ENCODE data around the gene BUB1B.
"Not testable (repeated sequence)": the region's sequence is repeated elsewhere in the genome, so short reads cannot be mapped to it uniquely, and the experiment has no call there.

The BUB1B gene

GRCh38 chr15:40160021-40160420 lies 848 bp upstream of the BUB1B start:
- DNase-seq (ENCODE audit: low spot score): no peak
- no peak for TF ChIP-seq CTCF (IDR thresholded peaks at IDR 0.05; ENCODE audit: extremely low read depth, missing control alignments)

GRCh38 chr15:40161693-40162391 lies 973 bp downstream of the BUB1B start:
- no peak for TF ChIP-seq CTCF (IDR thresholded peaks at IDR 0.05; ENCODE audit: extremely low read depth, missing control alignments)
- DNase-seq (ENCODE audit: low spot score): no peak

- TF ChIP-seq CTCF (IDR thresholded peaks at IDR 0.05; ENCODE audit: extremely low read depth, missing control alignments): no peak
- DNase-seq (ENCODE audit: low spot score): no peak
Observed at GRCh38 chr15:40162552-40162951, 1.7 kb downstream of the BUB1B start.

GRCh38 chr15:40163657-40164416 lies 3.0 kb downstream of the BUB1B start:
- TF ChIP-seq CTCF (IDR thresholded peaks at IDR 0.05; ENCODE audit: extremely low read depth, missing control alignments): no peak
- DNase-seq (ENCODE audit: low spot score): no peak

GRCh38 chr15:40167374-40167773 lies 6.5 kb downstream of the BUB1B start:
- DNase-seq (ENCODE audit: low spot score): not testable (repeated sequence)

- no peak for DNase-seq (ENCODE audit: low spot score)
- TF ChIP-seq CTCF (IDR thresholded peaks at IDR 0.05; ENCODE audit: extremely low read depth, missing control alignments): no peak
Observed at GRCh38 chr15:40175160-40175559, 14.3 kb downstream of the BUB1B start.

GRCh38 chr15:40182358-40183029 lies 21.6 kb downstream of the BUB1B start:
- DNase-seq (ENCODE audit: low spot score): no peak
- no peak for TF ChIP-seq CTCF (IDR thresholded peaks at IDR 0.05; ENCODE audit: extremely low read depth, missing control alignments)

All from GM20000 (cell line).